PC-9 (cell line): Measurements from ENCODE around the gene ESD.

Source experiments
- CTCF ChIP-seq: fragments of 200-600 bp; sonication (generic); conservative IDR thresholded peaks from 2 replicates; pipeline ENCODE4 v1.6.1; 2017; ENCODE audit warnings: mixed run types, antibody characterized with exemption, mild to moderate bottlenecking, moderate library complexity
- EZH2 ChIP-seq: fragments of 200-600 bp; sonication (generic); IDR thresholded peaks from 2 replicates; pipeline ENCODE4 v1.8.0; 2017; ENCODE audit warnings: antibody characterized with exemption, low read depth

- no peak for TF ChIP-seq CTCF
- TF ChIP-seq EZH2: no peak
These were observed 42.4 kb upstream of the ESD start for GRCh38 chr13:46839399-46839798.
